Measurements from ENCODE around the gene UNC119B.

- no peak for TF ChIP-seq CTCF (IDR thresholded peaks at IDR 0.05)
- TF ChIP-seq POLR2A (IDR thresholded peaks at IDR 0.05) = no peak
These were observed 46.5 kb upstream of the UNC119B start for GRCh38 chr12:120663741-120664140.
